Fibroblast of lung (primary cell): ENCODE measurements around the gene TBATA. TPM values are rescaled to one million over a fixed set of nuclear protein-coding genes. Genes with fewer than 3 reads are reported as not detected.

Source experiments
- DNase-seq, 2 donors: peaks; one replicate each; pipeline versions ENCODE4 v3.0.0 to v3.0.0-alpha.2; 2010; ENCODE audit warnings: low read depth in 2 of 2
- H2AFZ ChIP-seq: 2 replicates; pipeline ENCODE4 v1.5.1; 2012; ENCODE audit warnings: low read length, control low read depth, inconsistent platforms
- H3K27ac ChIP-seq: 2 replicates; pipeline ENCODE4 v1.5.1; 2011; ENCODE audit warnings: low read length, control low read depth; ENCODE audit not compliant: insufficient read depth
- H3K27me3 ChIP-seq: 2 replicates; pipeline ENCODE4 v1.5.1; 2011; ENCODE audit warnings: mild to moderate bottlenecking, low read length; ENCODE audit not compliant: control insufficient read depth, insufficient read depth
- H3K36me3 ChIP-seq: 2 replicates; pipeline ENCODE4 v1.5.1; 2011; ENCODE audit warnings: low read length; ENCODE audit not compliant: control insufficient read depth, insufficient read depth
- H3K4me1 ChIP-seq: 2 replicates; pipeline ENCODE4 v1.5.1; 2011; ENCODE audit warnings: low read length; ENCODE audit not compliant: control insufficient read depth, insufficient read depth; ENCODE audit errors: extremely low read depth
- H3K4me2 ChIP-seq: 2 replicates; pipeline ENCODE4 v1.5.1; 2011; ENCODE audit warnings: low read length, control low read depth; ENCODE audit not compliant: insufficient read depth; ENCODE audit errors: extremely low read depth
- H3K4me3 ChIP-seq, 4 experiments: fragments of 200-600 bp in 1 of 4; sonication (generic) in 1 of 4; replicated peaks in 1 of 4; 2 replicates each; pipeline ENCODE4 v1.5.1; 2011 to 2016; ENCODE audit warnings: low read length in 4 of 4, low read depth in 3 of 4, mild to moderate bottlenecking in 3 of 4, control low read depth in 2 of 4, inconsistent platforms in 1 of 4, mixed read lengths in 1 of 4; ENCODE audit not compliant: insufficient read depth in 1 of 4; ENCODE audit errors: control extremely low read depth in 1 of 4
- H3K79me2 ChIP-seq: 2 replicates; pipeline ENCODE4 v1.5.1; 2012; ENCODE audit warnings: mild to moderate bottlenecking, low read length, inconsistent platforms; ENCODE audit not compliant: control insufficient read depth, insufficient read depth
- H3K9ac ChIP-seq: 2 replicates; pipeline ENCODE4 v1.5.1; 2011; ENCODE audit warnings: mild to moderate bottlenecking, low read length, control low read depth; ENCODE audit not compliant: insufficient read depth
- H3K9me3 ChIP-seq: 2 replicates; pipeline ENCODE4 v1.5.1; 2012; ENCODE audit warnings: low read depth, low read length; ENCODE audit not compliant: control insufficient read depth, insufficient read depth
- H4K20me1 ChIP-seq: 2 replicates; pipeline ENCODE4 v1.5.1; 2011; ENCODE audit warnings: low read length; ENCODE audit not compliant: control insufficient read depth, insufficient read depth; ENCODE audit errors: extremely low read depth
- EZH2 ChIP-seq: IDR thresholded peaks from 2 replicates; pipeline ENCODE4 v1.5.1; 2012; ENCODE audit warnings: low read length, control low read depth, mild to moderate bottlenecking; ENCODE audit errors: missing control alignments
- polyA plus RNA-seq, 2 donors: library from polyadenylated mRNA; depleted of rRNA in 1 of 2; stranded (reverse) in 1 of 2; unstranded in 1 of 2; fragments of >200 nt; gene quantifications; 2 replicates each; pipeline ENCODE4 v1.2.1, GENCODE V29; 2011 to 2012; ENCODE audit warnings: missing spikeins in 1 of 2
- total RNA-seq: library from RNA; depleted of rRNA; stranded (reverse); fragments of >200 nt; gene quantifications from 2 replicates; pipeline ENCODE4 v1.2.1, GENCODE V29; 2014
- TF ChIP-seq, protein P1 (sequence below), 2 donors: IDR thresholded peaks in 1 of 2; conservative IDR thresholded peaks in 1 of 2; 1 replicate in 1 of 2; 2 replicates in 1 of 2; pipeline ENCODE4 v1.5.1; 2011 to 2012; ENCODE audit warnings: low read length in 2 of 2, control low read depth in 1 of 2, inconsistent platforms in 1 of 2, low read depth in 1 of 2, mild to moderate bottlenecking in 1 of 2

TBATA gene
- total and polyA plus RNA-seq, 2 donors (not counting 1 experiment from before 2014, with no cell fraction given): not detected

DNA sequence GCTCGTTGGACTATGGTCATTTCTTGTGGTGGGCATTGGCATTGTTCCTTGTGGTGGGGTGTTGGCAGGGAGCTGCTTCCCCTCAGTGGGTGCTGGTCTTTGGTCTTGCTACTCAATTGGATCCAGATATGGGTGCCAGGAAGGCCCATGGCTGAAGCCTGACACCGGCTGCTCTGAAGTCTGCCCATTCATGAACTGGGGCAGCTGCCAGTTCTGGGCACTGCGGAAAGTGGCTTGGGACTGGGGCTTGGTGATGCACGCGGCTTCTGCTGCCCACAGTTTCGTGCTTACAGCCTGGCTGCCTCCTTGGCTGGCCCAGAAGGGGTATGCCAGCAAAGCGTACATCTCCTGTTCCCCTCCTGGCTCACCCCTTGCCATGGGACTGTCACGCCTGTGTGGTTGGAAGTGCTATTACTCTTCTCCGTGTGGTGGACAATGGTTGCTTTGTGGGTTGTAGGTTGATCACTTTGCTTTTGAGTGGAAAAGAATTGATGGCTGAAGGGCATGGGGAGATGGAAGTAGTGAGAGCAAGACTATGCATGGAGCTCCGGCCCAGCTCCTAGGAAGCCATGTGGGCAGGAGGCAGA lies 58.2 kb downstream of the TBATA start:
- Histone ChIP-seq H3K27ac (no peak overlapping the region), H2AFZ (no peak overlapping the region), H3K9me3 (no peaks in the 10 kb centered on the region), H3K9ac (no peak overlapping the region), H3K4me2 (no peak overlapping the region), H3K4me3 (no peak overlapping the region), H3K4me1 (peaks cover 3% of the 10 kb centered on the region), H4K20me1 (no peaks in the 10 kb centered on the region), H3K36me3 (no peaks in the 10 kb centered on the region), H3K27me3 (no peaks in the 10 kb centered on the region), H3K79me2 (no peaks in the 10 kb centered on the region)
- TF ChIP-seq, protein P1, sequence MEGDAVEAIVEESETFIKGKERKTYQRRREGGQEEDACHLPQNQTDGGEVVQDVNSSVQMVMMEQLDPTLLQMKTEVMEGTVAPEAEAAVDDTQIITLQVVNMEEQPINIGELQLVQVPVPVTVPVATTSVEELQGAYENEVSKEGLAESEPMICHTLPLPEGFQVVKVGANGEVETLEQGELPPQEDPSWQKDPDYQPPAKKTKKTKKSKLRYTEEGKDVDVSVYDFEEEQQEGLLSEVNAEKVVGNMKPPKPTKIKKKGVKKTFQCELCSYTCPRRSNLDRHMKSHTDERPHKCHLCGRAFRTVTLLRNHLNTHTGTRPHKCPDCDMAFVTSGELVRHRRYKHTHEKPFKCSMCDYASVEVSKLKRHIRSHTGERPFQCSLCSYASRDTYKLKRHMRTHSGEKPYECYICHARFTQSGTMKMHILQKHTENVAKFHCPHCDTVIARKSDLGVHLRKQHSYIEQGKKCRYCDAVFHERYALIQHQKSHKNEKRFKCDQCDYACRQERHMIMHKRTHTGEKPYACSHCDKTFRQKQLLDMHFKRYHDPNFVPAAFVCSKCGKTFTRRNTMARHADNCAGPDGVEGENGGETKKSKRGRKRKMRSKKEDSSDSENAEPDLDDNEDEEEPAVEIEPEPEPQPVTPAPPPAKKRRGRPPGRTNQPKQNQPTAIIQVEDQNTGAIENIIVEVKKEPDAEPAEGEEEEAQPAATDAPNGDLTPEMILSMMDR (conservative IDR thresholded peaks at IDR 0.05 in 1 of 2, IDR thresholded peaks at IDR 0.05 in 1 of 2; ENCODE audit: low read depth in 1 of 2, low read length in 2 of 2): no peak
- TF ChIP-seq EZH2: no peak
- no peak for DNase-seq

DNA sequence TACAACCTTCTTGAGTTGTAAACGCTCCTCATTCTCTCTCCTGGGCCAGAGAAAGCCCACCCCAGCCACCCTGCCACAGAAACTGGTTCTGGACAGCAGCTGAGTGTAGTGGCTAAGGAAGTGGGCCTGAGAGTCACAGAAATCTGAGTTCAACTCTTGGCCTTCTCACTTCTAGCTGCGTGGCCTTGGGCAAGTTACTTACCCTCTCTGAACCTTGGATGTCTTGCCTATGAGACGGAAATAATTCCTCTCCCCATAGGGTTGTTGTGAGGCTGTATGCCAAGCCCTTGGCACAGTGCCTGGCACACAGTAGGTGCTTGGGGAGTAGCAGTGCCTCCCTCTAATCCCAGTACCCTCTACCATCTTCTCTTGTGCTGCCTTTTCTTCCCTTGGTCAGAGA lies 61.4 kb downstream of the TBATA start:
- Histone ChIP-seq H3K79me2 (no peaks in the 10 kb centered on the region), H3K27ac (no peak overlapping the region), H3K4me3 (no peak overlapping the region), H3K9me3 (no peaks in the 10 kb centered on the region), H3K9ac (no peak overlapping the region), H2AFZ (no peak overlapping the region), H3K27me3 (no peaks in the 10 kb centered on the region), H4K20me1 (no peaks in the 10 kb centered on the region), H3K4me2 (no peak overlapping the region), H3K4me1 (peaks cover 3% of the 10 kb centered on the region), H3K36me3 (no peaks in the 10 kb centered on the region)
- TF ChIP-seq, protein P1 (conservative IDR thresholded peaks at IDR 0.05 in 1 of 2, IDR thresholded peaks at IDR 0.05 in 1 of 2; ENCODE audit: low read depth in 1 of 2, low read length in 2 of 2): no peak
- TF ChIP-seq EZH2: no peak
- DNase-seq: no peak

DNA sequence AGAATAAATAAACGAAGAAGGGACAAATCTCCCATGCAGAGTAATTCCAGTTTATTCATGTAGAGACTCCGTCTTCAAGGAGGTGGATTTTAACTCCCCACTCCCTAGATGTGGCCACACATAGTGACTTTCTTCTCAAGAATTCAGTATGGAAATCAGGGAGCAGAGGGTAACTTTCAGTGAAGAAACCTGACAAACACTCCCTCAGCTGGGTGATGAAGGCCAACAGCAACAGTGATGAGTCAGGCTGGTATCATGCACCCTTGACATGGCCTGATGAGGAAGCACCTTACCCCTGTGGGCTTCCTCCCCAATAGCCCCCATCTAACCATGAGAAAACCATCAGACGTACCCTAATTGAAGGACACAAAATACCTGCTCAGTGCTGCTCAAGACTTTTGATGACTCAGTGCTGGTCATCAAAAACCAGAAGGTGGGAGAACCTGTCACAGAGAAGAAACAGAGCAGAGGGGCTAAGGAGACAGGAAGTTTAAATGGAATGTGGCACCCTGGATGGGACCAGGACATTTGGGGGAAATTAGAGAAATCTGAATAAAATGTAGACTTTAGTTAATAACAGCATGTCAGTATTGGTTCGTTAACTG lies 62.3 kb downstream of the TBATA start:
- Histone ChIP-seq H3K27ac (no peak overlapping the region), H3K36me3 (no peaks in the 10 kb centered on the region), H3K27me3 (no peaks in the 10 kb centered on the region), H3K79me2 (no peaks in the 10 kb centered on the region), H2AFZ (no peak overlapping the region), H4K20me1 (no peaks in the 10 kb centered on the region), H3K4me1 (peaks cover 3% of the 10 kb centered on the region), H3K4me3 (no peak overlapping the region), H3K4me2 (no peak overlapping the region), H3K9ac (no peak overlapping the region), H3K9me3 (no peaks in the 10 kb centered on the region)
- TF ChIP-seq, protein P1 (conservative IDR thresholded peaks at IDR 0.05 in 1 of 2, IDR thresholded peaks at IDR 0.05 in 1 of 2; ENCODE audit: low read depth in 1 of 2, low read length in 2 of 2): no peak
- TF ChIP-seq EZH2: no peak
- DNase-seq: peak; percentile 66 to 83

Other genes starting within 250 kb of the TBATA start
- gene PRF1, start 182.6 kb downstream of the TBATA start, total RNA-seq: not detected in 2 replicates
- gene PRF1, start 182.6 kb downstream of the TBATA start, polyA plus RNA-seq: not detected in 2 replicates
- gene ADAMTS14, start 112.9 kb downstream of the TBATA start, total RNA-seq: 1.8 and 4.1 TPM in 2 replicates
- 3.1 and 6.2 TPM in 2 replicates for gene ADAMTS14, start 112.9 kb downstream of the TBATA start, polyA plus RNA-seq
- 39.3 and 40.3 TPM in 2 replicates for gene SGPL1, start 30.6 kb upstream of the TBATA start, total RNA-seq
- 16.1 and 21.2 TPM in 2 replicates for gene SGPL1, start 30.6 kb upstream of the TBATA start, polyA plus RNA-seq
- 35.2 and 46.6 TPM in 2 replicates for gene PCBD1, start 103.2 kb upstream of the TBATA start, total RNA-seq
- gene PCBD1, start 103.2 kb upstream of the TBATA start, polyA plus RNA-seq: 31.2 and 43.5 TPM in 2 replicates